ENCODE results near the gene ARHGEF28.

ARHGEF28 gene

GRCh38 chr5:73780302-73781080, 154.5 kb downstream of the ARHGEF28 start:
- TF ChIP-seq YY1 (IDR thresholded peaks at IDR 0.05; ENCODE audit: insufficient read depth, insufficient read length), result no peak
- no peak for DNase-seq (ENCODE audit: low read depth, low spot score)
- H3K27me3 ChIP-seq (ENCODE audit: insufficient read depth, insufficient read length), result no peaks in the 10 kb centered on the region
- no peaks in the 10 kb centered on the region for H3K9me3 ChIP-seq (ENCODE audit: insufficient read depth, low read length)
- no peaks in the 10 kb centered on the region for H3K36me3 ChIP-seq (ENCODE audit: insufficient read depth, insufficient read length, low read length)
- no peak overlapping the region for H3K4me3 ChIP-seq (ENCODE audit: insufficient read length, low read depth)
- H3K9ac ChIP-seq (ENCODE audit: insufficient read length, low read depth), result no peak overlapping the region
- H3K4me1 ChIP-seq (ENCODE audit: insufficient read depth, insufficient read length), result no peaks in the 10 kb centered on the region

DNA sequence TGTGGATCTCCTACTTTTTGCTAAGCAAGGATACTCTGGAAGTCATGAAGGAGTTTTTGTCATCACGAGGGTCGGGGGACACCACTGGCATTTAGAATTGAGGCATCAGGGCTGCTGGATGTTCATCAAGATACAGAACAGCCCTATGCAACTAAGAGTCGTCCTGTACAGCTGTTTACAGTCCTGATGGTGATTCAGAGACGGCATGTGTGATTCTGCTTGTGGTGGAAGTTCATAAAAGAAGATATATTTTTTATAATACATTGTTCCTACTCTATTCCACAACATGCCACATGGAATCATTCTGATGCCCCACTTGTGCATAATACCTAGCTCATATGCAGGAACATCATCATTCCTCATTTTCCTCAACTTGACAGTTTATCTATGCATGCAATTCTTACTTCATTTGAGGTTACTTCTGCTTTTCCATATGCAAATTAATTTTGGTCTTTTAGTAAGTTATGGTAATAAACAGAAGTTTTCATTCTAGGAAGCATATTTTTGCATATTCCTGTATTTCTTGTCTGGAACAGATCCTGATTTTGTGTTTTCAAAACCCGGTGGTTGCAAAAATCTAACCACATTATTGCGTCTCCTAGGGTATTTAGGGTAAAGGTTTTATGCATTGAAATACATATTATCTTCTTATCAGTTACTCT, 155.2 kb downstream of the ARHGEF28 start:
- no peaks in the 10 kb centered on the region for H3K9me3 ChIP-seq (ENCODE audit: insufficient read depth, low read length)
- H3K4me3 ChIP-seq (ENCODE audit: insufficient read length, low read depth), result no peak overlapping the region
- H3K36me3 ChIP-seq (ENCODE audit: insufficient read depth, insufficient read length, low read length), result no peaks in the 10 kb centered on the region
- DNase-seq (ENCODE audit: low read depth, low spot score), result no peak
- H3K4me1 ChIP-seq (ENCODE audit: insufficient read depth, insufficient read length), result no peaks in the 10 kb centered on the region
- H3K9ac ChIP-seq (ENCODE audit: insufficient read length, low read depth), result no peak overlapping the region
- no peaks in the 10 kb centered on the region for H3K27me3 ChIP-seq (ENCODE audit: insufficient read depth, insufficient read length)
- no peak for TF ChIP-seq ZNF274 (IDR thresholded peaks at IDR 0.05; ENCODE audit: low read depth, low read length)
- no peak for TF ChIP-seq SUZ12 (IDR thresholded peaks at IDR 0.05; ENCODE audit: extremely low read depth, insufficient read depth, insufficient read length)
- no peak for TF ChIP-seq YY1 (IDR thresholded peaks at IDR 0.05; ENCODE audit: insufficient read depth, insufficient read length)

DNA sequence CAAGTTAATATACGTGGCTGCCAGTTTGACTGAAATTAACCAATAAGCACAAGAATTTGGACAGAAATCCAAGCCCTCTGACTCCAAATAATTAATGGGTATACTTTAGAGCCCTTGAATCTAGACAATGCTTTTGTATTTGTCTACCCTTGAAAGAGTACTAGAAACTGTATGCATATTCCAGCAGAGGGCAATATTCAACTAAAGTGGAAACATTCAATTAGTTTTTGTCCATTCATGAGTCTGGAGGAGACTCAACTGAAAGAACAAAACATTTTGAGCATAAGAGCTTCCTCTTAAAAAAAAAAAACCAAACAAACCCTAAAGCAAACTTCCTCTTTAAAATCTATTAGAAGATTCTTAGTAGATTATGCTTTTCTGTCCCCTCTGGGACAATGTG, 157.8 kb downstream of the ARHGEF28 start:
- H3K4me3 ChIP-seq (ENCODE audit: insufficient read length, low read depth), result no peak overlapping the region
- DNase-seq (ENCODE audit: low read depth, low spot score), result no peak
- no peak overlapping the region for H3K9ac ChIP-seq (ENCODE audit: insufficient read length, low read depth)
- H3K4me1 ChIP-seq (ENCODE audit: insufficient read depth, insufficient read length), result no peaks in the 10 kb centered on the region
- no peaks in the 10 kb centered on the region for H3K27me3 ChIP-seq (ENCODE audit: insufficient read depth, insufficient read length)
- TF ChIP-seq ZNF274 (IDR thresholded peaks at IDR 0.05; ENCODE audit: low read depth, low read length), result no peak
- TF ChIP-seq SUZ12 (IDR thresholded peaks at IDR 0.05; ENCODE audit: extremely low read depth, insufficient read depth, insufficient read length), result no peak
- TF ChIP-seq YY1 (IDR thresholded peaks at IDR 0.05; ENCODE audit: insufficient read depth, insufficient read length), result no peak
- no peaks in the 10 kb centered on the region for H3K9me3 ChIP-seq (ENCODE audit: insufficient read depth, low read length)
- H3K36me3 ChIP-seq (ENCODE audit: insufficient read depth, insufficient read length, low read length), result no peaks in the 10 kb centered on the region

- TF ChIP-seq YY1 (IDR thresholded peaks at IDR 0.05; ENCODE audit: insufficient read depth, insufficient read length) (no peak), SUZ12 (IDR thresholded peaks at IDR 0.05; ENCODE audit: extremely low read depth, insufficient read depth, insufficient read length) (no peak), ZNF274 (IDR thresholded peaks at IDR 0.05; ENCODE audit: low read depth, low read length) (no peak)
- H3K27me3 ChIP-seq (ENCODE audit: insufficient read depth, insufficient read length), result no peaks in the 10 kb centered on the region
- no peak overlapping the region for H3K9ac ChIP-seq (ENCODE audit: insufficient read length, low read depth)
- DNase-seq (ENCODE audit: low read depth, low spot score), result no peak
- H3K36me3 ChIP-seq (ENCODE audit: insufficient read depth, insufficient read length, low read length), result no peaks in the 10 kb centered on the region
- no peaks in the 10 kb centered on the region for H3K4me1 ChIP-seq (ENCODE audit: insufficient read depth, insufficient read length)
- H3K9me3 ChIP-seq (ENCODE audit: insufficient read depth, low read length), result no peaks in the 10 kb centered on the region
- no peak overlapping the region for H3K4me3 ChIP-seq (ENCODE audit: insufficient read length, low read depth)
Observed at GRCh38 chr5:73786043-73786831, 160.2 kb downstream of the ARHGEF28 start.

- DNase-seq (ENCODE audit: low read depth, low spot score), result no peak
- H3K4me3 ChIP-seq (ENCODE audit: insufficient read length, low read depth), result no peak overlapping the region
- no peaks in the 10 kb centered on the region for H3K27me3 ChIP-seq (ENCODE audit: insufficient read depth, insufficient read length)
- H3K4me1 ChIP-seq (ENCODE audit: insufficient read depth, insufficient read length), result no peaks in the 10 kb centered on the region
- TF ChIP-seq SUZ12 (IDR thresholded peaks at IDR 0.05; ENCODE audit: extremely low read depth, insufficient read depth, insufficient read length) (no peak), ZNF274 (IDR thresholded peaks at IDR 0.05; ENCODE audit: low read depth, low read length) (no peak), YY1 (IDR thresholded peaks at IDR 0.05; ENCODE audit: insufficient read depth, insufficient read length) (no peak)
- no peaks in the 10 kb centered on the region for H3K36me3 ChIP-seq (ENCODE audit: insufficient read depth, insufficient read length, low read length)
- H3K9me3 ChIP-seq (ENCODE audit: insufficient read depth, low read length), result no peaks in the 10 kb centered on the region
- no peak overlapping the region for H3K9ac ChIP-seq (ENCODE audit: insufficient read length, low read depth)
Observed at GRCh38 chr5:73789851-73790281, 163.9 kb downstream of the ARHGEF28 start.

- H3K36me3 ChIP-seq (ENCODE audit: insufficient read depth, insufficient read length, low read length), result no peaks in the 10 kb centered on the region
- H3K9ac ChIP-seq (ENCODE audit: insufficient read length, low read depth), result no peak overlapping the region
- no peak for DNase-seq (ENCODE audit: low read depth, low spot score)
- H3K9me3 ChIP-seq (ENCODE audit: insufficient read depth, low read length), result no peaks in the 10 kb centered on the region
- H3K4me1 ChIP-seq (ENCODE audit: insufficient read depth, insufficient read length), result no peaks in the 10 kb centered on the region
- no peak overlapping the region for H3K4me3 ChIP-seq (ENCODE audit: insufficient read length, low read depth)
- no peaks in the 10 kb centered on the region for H3K27me3 ChIP-seq (ENCODE audit: insufficient read depth, insufficient read length)
- TF ChIP-seq YY1 (IDR thresholded peaks at IDR 0.05; ENCODE audit: insufficient read depth, insufficient read length), result no peak
- TF ChIP-seq ZNF274 (IDR thresholded peaks at IDR 0.05; ENCODE audit: low read depth, low read length), result no peak
- TF ChIP-seq SUZ12 (IDR thresholded peaks at IDR 0.05; ENCODE audit: extremely low read depth, insufficient read depth, insufficient read length), result no peak
Observed at GRCh38 chr5:73791389-73791788, 165.4 kb downstream of the ARHGEF28 start.
